Prostate gland (tissue), 2 donors: Measurements from ENCODE around the gene C3orf70. TPM values are rescaled to one million over a fixed set of nuclear protein-coding genes. Genes with fewer than 3 reads are reported as not detected.
A peak's percentile ranks its signal among the peaks of the same experiment; 100 is the strongest.

Experiments
- DNase-seq: peaks from one replicate; pipeline ENCODE4 v3.0.0-alpha.2; 2019; ENCODE audit warnings: low spot score
- H3K27ac ChIP-seq, 2 donors: fragments of 200-600 bp; sonication (generic); 2 replicates each; pipeline ENCODE4 v1.5.1; 2017 to 2019
- H3K27me3 ChIP-seq: fragments of 200-600 bp; sonication (generic); replicated peaks from 2 replicates; pipeline ENCODE4 v1.5.1; 2019; ENCODE audit not compliant: insufficient read depth
- H3K36me3 ChIP-seq, 2 donors: fragments of 200-600 bp; sonication (generic); 1 replicate in 1 of 2; 2 replicates in 1 of 2; pipeline versions ENCODE4 v1.5.1 to v1.8.1; 2017 to 2019
- H3K4me1 ChIP-seq: fragments of 200-600 bp; sonication (generic); replicated peaks from 2 replicates; pipeline ENCODE4 v1.5.1; 2019
- H3K4me3 ChIP-seq, 2 donors: fragments of 200-600 bp; sonication (generic); 2 replicates each; pipeline ENCODE4 v1.5.1; 2017 to 2019
- H3K9me3 ChIP-seq: fragments of 200-600 bp; sonication (generic); 2 replicates; pipeline ENCODE4 v1.5.1; 2017
- CTCF ChIP-seq, 4 experiments: fragments of 200-600 bp in 2 of 4; fragments of 450-650 bp in 2 of 4; sonication (generic) in 2 of 4; IDR thresholded peaks; 1 replicate in 3 of 4; 2 replicates in 1 of 4; pipeline ENCODE4 v1.5.1; 2016 to 2019; ENCODE audit warnings: antibody characterized with exemption in 4 of 4, mild to moderate bottlenecking in 2 of 4, moderate library complexity in 2 of 4
- POLR2A ChIP-seq: fragments of 450-650 bp; IDR thresholded peaks from one replicate; pipeline ENCODE4 v1.6.1; 2016; ENCODE audit warnings: antibody characterized with exemption, mild to moderate bottlenecking
- POLR2AphosphoS5 ChIP-seq: sonication (generic); formaldehyde crosslinking; IDR thresholded peaks from one replicate; pipeline ENCODE4 v1.6.1; 2017; ENCODE audit warnings: antibody characterized with exemption
- WGBS: methylation state at CpG from one replicate; pipeline ENCODE4 v1.1.5; 2018; 5-methylcytosine and 5-hydroxymethylcytosine counted together
- intact Hi-C: fragments of 100-400 bp; cut with DNase I; formaldehyde crosslinking; loops from one replicate; pipeline ENCODE4 v1.14.2; 2022
- total RNA-seq, 2 donors: library from RNA; depleted of rRNA; stranded (reverse); fragments of >200 nt; gene quantifications; one replicate each; pipeline ENCODE4 v1.1.0, GENCODE V29; 2016

The C3orf70 gene
- total RNA-seq, 2 donors from 2014 or later = 5.7 to 21.2 TPM

- Histone ChIP-seq H3K9me3 (no peaks in the 10 kb centered on the region), H3K27ac (peak overlapping the region; percentile 74 to 81), H3K36me3 (no peaks in the 10 kb centered on the region), H3K27me3 (no peaks in the 10 kb centered on the region), H3K4me3 (peak overlapping the region in 1 of 2 donors; percentile 48), H3K4me1 (no peaks in the 10 kb centered on the region)
- no peak for DNase-seq
- 53% methylated on average over 8 of the region's 8 CpGs for WGBS
- TF ChIP-seq POLR2AphosphoS5 (no peak), CTCF (IDR thresholded peaks at IDR 0.05) (no peak), POLR2A (no peak)
- intact Hi-C loops = loop anchor here (5.0 kb wide), 1 partner anchor 69 kb away; no protein-coding TSS in a partner anchor
Measured at GRCh38 chr3:185151101-185151963, 1.5 kb downstream of the C3orf70 start.

GRCh38 chr3:185150561-185150960 is 2.3 kb downstream of the C3orf70 start:
- Histone ChIP-seq H3K4me1 (no peaks in the 10 kb centered on the region), H3K9me3 (no peaks in the 10 kb centered on the region), H3K36me3 (no peaks in the 10 kb centered on the region), H3K27ac (peak overlapping the region; percentile 29 to 35), H3K4me3 (no peak overlapping the region), H3K27me3 (no peaks in the 10 kb centered on the region)
- no peak for TF ChIP-seq POLR2A
- no peak for TF ChIP-seq CTCF (IDR thresholded peaks at IDR 0.05)
- TF ChIP-seq POLR2AphosphoS5 = no peak
- intact Hi-C loops = loop anchor here (5.0 kb wide), 1 partner anchor 68 kb away; no protein-coding TSS in a partner anchor
- DNase-seq = no peak
- WGBS = 71% methylated on average over 1 of the region's 1 CpG

- H3K9me3 ChIP-seq = no peaks in the 10 kb centered on the region
- WGBS = 23% methylated on average over 3 of the region's 3 CpGs
- intact Hi-C loops = no loop called here
- DNase-seq = no peak
- no peaks in the 10 kb centered on the region for H3K36me3 ChIP-seq
- no peak overlapping the region for H3K27ac ChIP-seq
- H3K27me3 ChIP-seq = no peaks in the 10 kb centered on the region
- H3K4me3 ChIP-seq = no peak overlapping the region
- no peaks in the 10 kb centered on the region for H3K4me1 ChIP-seq
- TF ChIP-seq POLR2A (no peak), POLR2AphosphoS5 (no peak), CTCF (IDR thresholded peaks at IDR 0.05) (no peak)
Measured at GRCh38 chr3:185149591-185149990, 3.3 kb downstream of the C3orf70 start.

GRCh38 chr3:185145511-185145910 is 7.3 kb downstream of the C3orf70 start:
- TF ChIP-seq POLR2A (no peak), POLR2AphosphoS5 (no peak), CTCF (IDR thresholded peaks at IDR 0.05) (no peak)
- DNase-seq = no peak
- no peaks in the 10 kb centered on the region for H3K9me3 ChIP-seq
- 81% methylated on average over 6 of the region's 6 CpGs for WGBS
- no peak overlapping the region for H3K4me3 ChIP-seq
- H3K36me3 ChIP-seq = no peaks in the 10 kb centered on the region
- H3K27me3 ChIP-seq = no peaks in the 10 kb centered on the region
- H3K27ac ChIP-seq = no peak overlapping the region
- intact Hi-C loops = no loop called here
- H3K4me1 ChIP-seq = no peaks in the 10 kb centered on the region

GRCh38 chr3:185144784-185145183 is 8.1 kb downstream of the C3orf70 start:
- Histone ChIP-seq H3K4me1 (no peaks in the 10 kb centered on the region), H3K36me3 (no peaks in the 10 kb centered on the region), H3K27ac (no peak overlapping the region), H3K9me3 (no peaks in the 10 kb centered on the region), H3K27me3 (no peaks in the 10 kb centered on the region), H3K4me3 (no peak overlapping the region)
- 76% methylated on average over 3 of the region's 3 CpGs for WGBS
- TF ChIP-seq POLR2A = no peak
- TF ChIP-seq POLR2AphosphoS5 = no peak
- TF ChIP-seq CTCF (IDR thresholded peaks at IDR 0.05) = no peak
- DNase-seq = no peak
- intact Hi-C loops = no loop called here
